Measurements from ENCODE around the gene FAM209A.
"Not testable (repeated sequence)": the region's sequence is repeated elsewhere in the genome, so short reads cannot be mapped to it uniquely, and the experiment has no call there.

FAM209A gene

DNA sequence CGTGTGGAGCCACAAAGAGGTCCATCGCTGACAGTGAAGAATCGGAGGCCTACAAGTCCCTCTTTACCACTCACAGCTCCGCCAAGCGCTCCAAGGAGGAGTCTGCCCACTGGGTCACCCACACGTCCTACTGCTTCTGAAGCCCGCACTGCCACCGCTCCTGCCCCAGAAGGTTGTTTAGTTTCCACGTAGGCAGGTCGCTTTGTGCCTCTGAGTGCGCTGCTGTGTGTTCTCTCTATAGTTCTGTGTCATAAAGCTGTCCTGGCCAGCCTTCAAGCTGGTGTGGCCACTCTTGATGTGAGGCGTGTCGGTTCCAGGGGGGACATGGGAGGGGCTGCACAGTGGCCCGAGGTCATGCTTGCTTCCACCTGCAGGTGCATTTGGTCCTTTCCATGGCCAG is 6.4 kb upstream of the FAM209A start:
- H3K4me3 ChIP-seq (ENCODE audit: low read depth, low read length) = no peak overlapping the region
- DNase-seq (ENCODE audit: low read depth) = no peak
- in situ Hi-C loops (cut with HindIII; ENCODE audit: low sequenced_read_pairs) = no loop called here
- TF ChIP-seq, protein P1, sequence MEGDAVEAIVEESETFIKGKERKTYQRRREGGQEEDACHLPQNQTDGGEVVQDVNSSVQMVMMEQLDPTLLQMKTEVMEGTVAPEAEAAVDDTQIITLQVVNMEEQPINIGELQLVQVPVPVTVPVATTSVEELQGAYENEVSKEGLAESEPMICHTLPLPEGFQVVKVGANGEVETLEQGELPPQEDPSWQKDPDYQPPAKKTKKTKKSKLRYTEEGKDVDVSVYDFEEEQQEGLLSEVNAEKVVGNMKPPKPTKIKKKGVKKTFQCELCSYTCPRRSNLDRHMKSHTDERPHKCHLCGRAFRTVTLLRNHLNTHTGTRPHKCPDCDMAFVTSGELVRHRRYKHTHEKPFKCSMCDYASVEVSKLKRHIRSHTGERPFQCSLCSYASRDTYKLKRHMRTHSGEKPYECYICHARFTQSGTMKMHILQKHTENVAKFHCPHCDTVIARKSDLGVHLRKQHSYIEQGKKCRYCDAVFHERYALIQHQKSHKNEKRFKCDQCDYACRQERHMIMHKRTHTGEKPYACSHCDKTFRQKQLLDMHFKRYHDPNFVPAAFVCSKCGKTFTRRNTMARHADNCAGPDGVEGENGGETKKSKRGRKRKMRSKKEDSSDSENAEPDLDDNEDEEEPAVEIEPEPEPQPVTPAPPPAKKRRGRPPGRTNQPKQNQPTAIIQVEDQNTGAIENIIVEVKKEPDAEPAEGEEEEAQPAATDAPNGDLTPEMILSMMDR (IDR thresholded peaks at IDR 0.05; ENCODE audit: low read depth, low read length, missing control alignments) = no peak

DNA sequence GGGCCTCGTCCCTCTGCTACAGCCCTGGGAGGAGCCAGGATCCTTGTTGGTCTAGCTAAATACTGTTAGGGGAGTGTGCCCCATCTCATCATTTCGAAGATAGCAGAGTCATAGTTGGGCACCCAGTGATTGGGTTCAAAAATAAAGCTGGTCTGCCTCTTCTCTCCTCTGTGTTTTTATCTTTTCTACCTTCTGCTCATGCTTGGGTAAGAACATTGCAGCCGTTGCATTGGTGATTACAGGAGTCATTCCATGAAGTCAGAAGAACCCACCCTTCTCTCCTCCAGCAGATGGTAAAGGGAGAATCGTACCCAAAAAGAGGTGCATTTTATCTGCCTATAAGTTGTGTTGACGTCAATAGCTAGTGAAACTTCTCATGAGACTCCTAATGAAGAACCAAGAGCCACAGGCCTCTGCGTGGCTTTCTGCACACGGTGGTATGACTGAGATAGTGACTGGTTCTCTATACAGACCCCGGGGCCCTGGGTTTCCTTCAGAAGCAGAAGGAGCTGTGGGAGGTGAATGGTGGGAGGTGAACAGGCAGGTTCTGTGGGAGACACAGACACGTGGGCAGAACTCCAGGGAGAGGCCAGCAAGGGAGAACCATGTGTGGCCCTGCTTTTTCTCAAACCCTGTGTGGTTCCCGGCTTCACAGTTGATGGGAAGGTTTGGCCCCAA is 5.7 kb upstream of the FAM209A start:
- in situ Hi-C loops (cut with HindIII; ENCODE audit: low sequenced_read_pairs) = no loop called here
- DNase-seq (ENCODE audit: low read depth) = no peak
- TF ChIP-seq, protein P1 (IDR thresholded peaks at IDR 0.05; ENCODE audit: low read depth, low read length, missing control alignments) = no peak
- H3K4me3 ChIP-seq (ENCODE audit: low read depth, low read length) = no peak overlapping the region

DNA sequence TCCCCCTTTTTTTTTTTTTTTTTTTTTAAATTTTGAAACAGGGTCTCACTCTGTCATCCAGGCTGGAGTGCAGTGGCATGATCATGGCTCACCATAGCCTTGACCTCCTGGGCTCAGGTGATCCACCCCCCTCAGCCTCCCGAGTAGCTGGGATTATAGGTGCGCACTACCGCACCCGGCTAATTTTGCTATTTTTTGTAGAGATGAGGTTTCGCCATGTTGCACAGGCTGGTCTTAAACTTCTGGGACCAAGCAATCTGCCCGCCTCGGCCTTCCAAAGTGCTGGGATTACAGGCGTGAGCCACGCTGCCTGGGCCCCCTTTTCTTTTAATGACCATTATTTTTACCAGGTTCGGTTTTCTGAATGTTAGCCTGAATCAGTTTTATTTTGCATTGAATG is 5.0 kb upstream of the FAM209A start:
- no peak for DNase-seq (ENCODE audit: low read depth)
- in situ Hi-C loops (cut with HindIII; ENCODE audit: low sequenced_read_pairs) = no loop called here
- TF ChIP-seq, protein P1 (IDR thresholded peaks at IDR 0.05; ENCODE audit: low read depth, low read length, missing control alignments) = no peak
- H3K4me3 ChIP-seq (ENCODE audit: low read depth, low read length) = no peak overlapping the region

DNA sequence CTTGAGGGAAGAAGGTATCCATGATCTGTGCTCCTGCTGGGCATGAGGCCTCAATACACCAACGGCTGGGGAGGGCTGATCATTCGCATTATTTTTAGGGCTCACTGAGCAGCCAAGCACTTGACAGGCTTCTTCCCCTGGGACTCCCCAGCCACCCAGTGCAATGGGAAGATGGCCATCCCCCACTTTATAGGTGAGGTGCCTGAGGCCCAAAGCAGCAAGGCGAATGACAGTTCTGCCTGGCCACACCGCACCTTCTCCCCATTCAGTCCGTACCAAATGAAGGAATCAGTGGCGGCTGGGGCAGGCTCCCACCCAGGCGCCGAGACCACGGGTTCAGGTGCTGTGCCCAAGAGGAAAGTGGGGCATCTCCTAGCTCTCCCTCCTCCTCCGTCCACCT is 4.4 kb upstream of the FAM209A start:
- in situ Hi-C loops (cut with HindIII; ENCODE audit: low sequenced_read_pairs) = no loop called here
- TF ChIP-seq, protein P1 (IDR thresholded peaks at IDR 0.05; ENCODE audit: low read depth, low read length, missing control alignments) = no peak
- H3K4me3 ChIP-seq (ENCODE audit: low read depth, low read length) = no peak overlapping the region
- DNase-seq (ENCODE audit: low read depth) = no peak

DNA sequence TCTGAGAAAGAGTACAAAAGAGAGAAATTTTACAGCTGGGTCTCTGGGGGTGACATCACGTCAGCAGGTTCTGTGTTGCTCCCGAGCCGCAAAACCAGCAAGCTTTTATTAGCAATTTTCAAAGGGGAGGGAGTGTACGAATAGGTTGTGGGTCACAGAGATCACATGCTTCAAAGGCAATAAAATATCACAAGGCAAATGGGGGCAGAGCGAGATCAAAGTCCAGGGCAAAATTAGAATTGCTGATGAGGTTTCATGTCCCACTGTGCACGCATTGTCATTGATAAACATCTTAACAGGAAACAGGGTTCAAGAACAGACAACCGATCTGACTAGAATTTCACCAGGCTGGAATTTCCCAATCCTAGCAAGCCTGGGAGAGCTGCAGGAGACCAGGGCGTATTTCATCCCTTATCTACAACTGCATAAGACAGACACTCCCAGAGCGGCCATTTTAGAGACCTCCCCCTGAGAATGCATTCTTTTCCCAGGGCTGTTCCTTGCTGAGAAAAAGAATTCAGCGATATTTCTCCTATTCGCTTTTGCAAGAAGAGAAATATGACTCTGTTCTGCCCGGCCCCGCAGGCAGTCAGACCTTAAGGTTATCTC is 3.7 kb upstream of the FAM209A start:
- H3K4me3 ChIP-seq (ENCODE audit: low read depth, low read length); in situ Hi-C loops (cut with HindIII; ENCODE audit: low sequenced_read_pairs); DNase-seq (ENCODE audit: low read depth): not testable (repeated sequence)

DNA sequence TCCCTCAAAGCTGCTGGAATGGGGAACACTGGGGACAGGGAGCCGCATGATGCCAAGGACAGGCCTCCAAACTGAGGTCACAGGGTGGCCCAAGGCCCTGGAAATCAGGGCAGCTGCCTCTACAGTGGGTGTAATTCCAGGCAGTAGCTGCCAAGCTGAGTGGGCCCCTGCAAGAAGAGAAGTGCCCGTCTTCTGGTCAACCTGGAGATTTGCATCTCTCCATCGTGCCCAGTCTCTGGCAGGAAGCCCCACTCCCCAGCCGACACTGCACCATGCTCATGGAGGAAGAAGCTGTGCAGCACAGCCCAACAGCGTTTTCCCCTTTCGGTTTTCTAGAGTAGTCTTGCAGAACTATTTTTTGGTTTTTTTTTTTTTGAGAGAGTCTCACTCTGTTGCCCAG is 2.2 kb upstream of the FAM209A start:
- no peak overlapping the region for H3K4me3 ChIP-seq (ENCODE audit: low read depth, low read length)
- DNase-seq (ENCODE audit: low read depth) = no peak
- TF ChIP-seq, protein P1 (IDR thresholded peaks at IDR 0.05; ENCODE audit: low read depth, low read length, missing control alignments) = no peak
- in situ Hi-C loops (cut with HindIII; ENCODE audit: low sequenced_read_pairs) = no loop called here

DNA sequence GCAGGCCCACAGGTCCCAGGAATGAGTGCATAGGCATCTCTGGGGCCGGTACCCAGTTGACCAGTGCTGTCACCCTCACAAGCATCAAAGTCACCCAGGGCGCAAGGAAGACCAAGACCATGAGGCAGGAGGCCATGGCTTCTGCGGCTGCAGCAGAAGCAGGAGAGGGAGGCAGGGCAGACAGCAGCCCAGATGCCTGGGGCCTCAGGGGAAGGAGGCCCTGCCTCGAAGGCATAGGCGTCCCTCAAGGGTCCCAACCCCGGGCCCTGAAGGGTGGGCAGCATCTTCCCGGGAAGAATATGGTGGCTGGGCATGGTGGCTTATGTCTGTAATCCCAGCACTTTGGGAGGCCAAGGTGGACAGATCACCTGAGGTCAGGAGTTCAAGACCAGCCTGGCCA is 3.0 kb downstream of the FAM209A start:
- H3K4me3 ChIP-seq (ENCODE audit: low read depth, low read length) = no peak overlapping the region
- in situ Hi-C loops (cut with HindIII; ENCODE audit: low sequenced_read_pairs) = no loop called here
- TF ChIP-seq, protein P1 (IDR thresholded peaks at IDR 0.05; ENCODE audit: low read depth, low read length, missing control alignments) = no peak
- DNase-seq (ENCODE audit: low read depth) = no peak

DNA sequence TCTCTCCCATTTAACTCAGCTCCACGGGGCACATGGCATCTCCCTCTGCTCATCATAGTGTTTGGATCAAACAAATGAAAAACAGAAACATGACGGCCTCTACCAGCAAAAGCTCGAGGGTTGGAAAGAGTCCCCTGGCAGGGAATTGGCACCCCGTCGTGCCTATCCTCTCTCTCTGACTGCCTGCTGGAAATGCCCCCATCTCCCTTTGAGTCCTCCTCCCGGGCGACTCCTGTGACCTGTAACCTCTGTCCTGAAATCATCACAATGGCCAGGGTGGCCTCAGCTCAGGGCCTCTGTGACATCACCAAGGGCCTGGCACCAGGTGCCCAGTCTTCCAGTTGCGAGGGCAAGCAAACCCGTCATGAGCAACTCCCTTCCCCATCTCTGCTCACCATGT is 8.4 kb downstream of the FAM209A start, which contains the start of gene FAM209B:
Gene FAM209B, plus strand, starts transcription at position 301 of the 400 bp plus-strand sequence. Its CDS starts 96 bp downstream, at position 397.
- DNase-seq (ENCODE audit: low read depth); H3K4me3 ChIP-seq (ENCODE audit: low read depth, low read length); in situ Hi-C loops (cut with HindIII; ENCODE audit: low sequenced_read_pairs): not testable (repeated sequence)
